Activated T-helper 9 cell treated with anti-CD3 and anti-CD28 coated beads, Interleukin-2, amount 50 U/mL, for 16 hours (primary cell): ENCODE results near the gene CMTM5.
"Not testable (repeated sequence)": the region's sequence is repeated elsewhere in the genome, so short reads cannot be mapped to it uniquely, and the experiment has no call there.

Source experiments
- DNase-seq: peaks from one replicate; pipeline ENCODE4 v3.0.0-alpha.2; 2020; ENCODE audit warnings: low read depth

Gene CMTM5

DNA sequence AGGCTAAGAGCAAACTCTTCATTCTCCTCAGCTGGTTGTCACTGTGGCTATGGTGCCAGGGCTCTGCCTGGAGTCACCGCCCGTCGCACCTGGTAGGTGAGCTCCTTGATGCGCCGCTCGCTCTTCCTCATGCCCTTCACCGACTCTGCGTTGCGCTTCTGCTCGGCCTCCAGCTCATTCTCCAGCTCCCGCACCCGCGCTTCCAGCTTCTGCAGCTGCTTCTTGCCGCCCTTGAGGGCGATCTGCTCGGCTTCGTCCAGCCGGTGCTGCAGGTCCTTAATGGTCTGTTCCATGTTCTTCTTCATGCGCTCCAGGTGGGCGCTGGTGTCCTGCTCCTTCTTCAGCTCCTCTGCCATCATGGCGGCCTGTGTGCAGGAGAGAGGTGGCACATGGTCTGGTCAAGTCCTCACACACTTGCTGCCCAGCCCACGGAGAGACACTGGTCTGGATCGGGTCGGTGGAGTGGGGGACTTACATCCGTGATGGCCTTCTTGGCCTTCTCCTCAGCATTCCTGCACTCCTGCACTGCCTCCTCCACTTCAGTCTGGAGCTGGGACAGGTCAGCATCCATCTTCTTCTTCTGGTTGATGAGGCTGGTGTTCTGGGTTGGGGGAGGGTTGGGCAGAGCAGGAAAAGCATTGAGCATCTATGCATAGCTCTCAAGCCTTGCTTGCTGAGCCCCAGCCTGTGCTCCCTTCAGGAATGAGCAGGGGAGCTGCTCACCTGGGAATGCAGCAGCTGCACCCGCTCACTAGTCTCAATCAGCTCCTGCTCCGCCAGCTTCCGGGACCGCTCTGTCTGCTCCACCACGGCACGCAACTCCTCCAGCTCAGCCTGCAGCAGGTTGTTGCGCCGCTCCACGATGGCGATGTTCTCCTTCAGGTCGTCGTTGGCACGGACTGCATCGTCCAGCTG is 38.3 kb downstream of the CMTM5 start:
- DNase-seq: no peak

DNA sequence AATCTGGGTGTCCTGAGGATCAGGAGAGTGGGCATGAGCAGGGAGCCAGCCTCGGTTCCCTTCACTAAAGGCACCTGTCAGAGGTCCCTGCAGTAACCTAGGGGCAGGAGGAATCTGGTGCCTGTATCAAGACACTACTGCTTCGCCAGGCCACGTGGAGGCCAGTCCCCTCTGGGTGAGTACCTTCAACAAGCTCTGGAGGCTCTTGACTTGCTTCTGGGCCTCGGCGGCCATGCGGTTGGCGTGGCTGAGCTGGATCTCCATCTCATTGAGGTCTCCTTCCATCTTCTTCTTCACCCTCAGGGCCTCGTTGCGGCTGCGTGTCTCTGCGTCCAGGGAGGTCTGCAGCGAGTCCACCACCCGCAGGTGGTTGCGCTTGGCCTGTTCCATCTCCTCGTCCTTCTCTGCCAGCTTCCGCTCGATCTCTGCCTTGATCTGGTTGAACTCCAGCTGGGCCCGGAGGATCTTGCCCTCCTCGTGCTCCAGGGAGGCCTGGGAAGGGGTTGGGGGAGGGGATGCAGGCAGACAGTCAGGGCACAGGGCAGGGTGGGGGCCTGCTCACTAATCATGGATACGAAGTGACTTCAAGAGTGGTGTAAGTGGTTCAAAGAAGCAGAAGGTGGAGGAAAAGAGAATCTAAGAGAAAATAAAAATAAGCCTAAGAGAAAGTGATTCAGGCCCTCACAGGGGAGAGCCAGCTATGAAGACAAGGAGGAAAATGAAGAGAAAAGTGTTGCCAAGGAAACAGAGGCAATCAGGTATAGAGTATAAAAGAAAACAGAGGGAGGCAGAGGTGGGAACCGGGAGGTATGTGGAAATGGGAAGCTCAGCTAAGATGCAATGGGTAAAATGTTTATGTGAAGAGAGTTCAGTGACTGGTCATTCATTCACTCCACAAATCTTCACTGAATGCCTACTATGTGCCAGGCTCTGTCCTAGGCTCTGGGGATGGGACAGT is 39.3 kb downstream of the CMTM5 start:
- DNase-seq: no peak

DNA sequence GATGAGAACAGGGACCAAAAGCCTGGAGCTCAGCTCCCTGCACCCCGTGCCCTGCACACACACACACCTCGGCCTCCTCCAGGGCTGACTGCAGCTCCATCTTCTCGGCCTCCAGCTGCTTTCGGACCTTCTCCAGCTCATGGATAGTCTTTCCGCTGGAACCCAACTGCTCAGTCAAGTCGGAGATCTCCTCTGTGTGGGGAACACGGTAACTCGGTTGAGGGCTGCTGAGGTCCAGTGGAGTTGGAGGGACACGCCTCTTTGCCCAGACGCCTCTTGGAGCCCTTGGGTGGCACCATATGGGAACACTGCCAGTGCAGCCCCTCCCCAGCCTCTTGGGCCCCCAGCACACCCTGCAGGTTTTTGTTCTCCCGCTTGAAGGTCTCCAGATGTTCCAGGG is 40.0 kb downstream of the CMTM5 start:
- no peak for DNase-seq

DNA sequence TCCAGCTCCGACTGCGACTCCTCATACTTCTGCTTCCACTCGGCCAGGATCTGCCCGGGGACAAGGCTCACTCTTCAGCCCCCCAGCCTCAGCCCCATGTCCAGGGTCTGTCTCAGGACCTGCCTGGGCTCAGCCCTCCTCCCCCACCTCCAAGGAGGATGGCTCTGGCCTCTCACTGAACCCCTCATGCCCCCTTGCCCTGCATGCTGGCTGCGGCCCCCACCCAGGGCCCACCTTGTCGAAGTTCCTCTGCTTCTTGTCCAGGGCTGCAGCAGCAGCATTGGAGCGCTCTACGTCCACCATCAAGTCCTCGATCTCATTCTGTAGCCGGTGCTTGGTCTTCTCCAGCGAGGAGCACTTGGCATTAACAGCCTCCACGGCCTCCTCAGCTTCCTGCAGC is 40.4 kb downstream of the CMTM5 start:
- not testable (repeated sequence) for DNase-seq

- no peak for DNase-seq
Observed at GRCh38 chr14:23418021-23418420, 41.2 kb downstream of the CMTM5 start.

DNA sequence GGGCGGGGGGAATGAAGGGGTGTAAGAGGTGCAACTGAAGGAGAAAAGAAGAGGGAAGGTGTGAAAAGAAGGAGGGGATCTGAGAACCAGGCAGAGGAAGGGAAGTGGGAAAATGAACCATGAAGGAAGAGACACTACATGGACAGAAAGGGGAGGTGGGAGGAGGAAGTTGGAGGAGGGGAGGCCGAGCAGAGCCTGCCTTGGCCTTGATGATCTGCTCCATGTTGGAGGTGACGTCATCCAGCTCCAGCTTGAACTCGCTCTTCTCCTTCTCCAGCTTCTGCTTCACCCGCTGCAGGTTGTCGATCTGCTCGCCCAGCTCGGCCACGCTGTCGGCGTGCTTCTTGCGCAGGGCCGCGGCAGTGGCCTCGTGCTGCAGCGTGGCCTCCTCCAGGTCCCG is 42.8 kb downstream of the CMTM5 start:
- not testable (repeated sequence) for DNase-seq

DNA sequence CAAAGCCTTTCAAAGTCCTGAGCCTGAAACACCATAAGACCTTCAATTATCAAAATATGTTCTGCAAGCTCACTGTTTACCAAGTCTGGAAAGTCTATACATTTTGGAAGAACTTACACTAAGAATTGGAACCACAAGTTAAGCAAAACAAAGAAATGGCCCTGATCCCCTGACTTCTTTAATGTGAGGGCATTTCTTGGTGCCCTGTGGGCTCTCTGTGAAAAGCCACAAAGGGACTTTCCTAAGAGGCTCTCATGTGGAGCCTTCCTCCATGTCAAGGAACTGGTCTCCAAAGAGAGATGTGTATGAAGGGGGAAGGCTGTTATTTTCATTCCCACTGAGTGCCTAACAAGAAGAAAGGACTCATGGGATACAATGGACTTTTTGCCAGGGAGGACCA is 44.7 kb downstream of the CMTM5 start:
- DNase-seq: no peak

DNA sequence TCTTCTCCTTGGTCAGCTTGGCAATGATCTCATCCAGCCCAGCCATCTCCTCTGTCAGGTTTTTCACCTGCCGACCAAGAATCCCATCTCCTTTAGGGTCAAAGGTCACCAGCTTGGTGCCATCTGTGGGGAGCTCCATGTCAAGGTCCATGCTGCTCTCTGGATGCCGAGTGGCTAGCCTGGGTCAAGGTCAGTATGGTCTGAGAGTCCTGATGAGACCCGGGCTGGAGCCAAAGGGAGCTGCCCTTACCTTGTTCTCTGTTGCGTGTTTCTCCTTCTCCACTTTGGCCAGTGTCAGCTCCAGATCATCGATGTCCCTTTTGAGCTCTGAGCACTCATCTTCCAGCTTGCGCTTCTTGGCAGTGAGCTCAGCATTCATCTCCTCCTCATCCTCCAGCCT is 46.8 kb downstream of the CMTM5 start:
- DNase-seq: no peak

DNA sequence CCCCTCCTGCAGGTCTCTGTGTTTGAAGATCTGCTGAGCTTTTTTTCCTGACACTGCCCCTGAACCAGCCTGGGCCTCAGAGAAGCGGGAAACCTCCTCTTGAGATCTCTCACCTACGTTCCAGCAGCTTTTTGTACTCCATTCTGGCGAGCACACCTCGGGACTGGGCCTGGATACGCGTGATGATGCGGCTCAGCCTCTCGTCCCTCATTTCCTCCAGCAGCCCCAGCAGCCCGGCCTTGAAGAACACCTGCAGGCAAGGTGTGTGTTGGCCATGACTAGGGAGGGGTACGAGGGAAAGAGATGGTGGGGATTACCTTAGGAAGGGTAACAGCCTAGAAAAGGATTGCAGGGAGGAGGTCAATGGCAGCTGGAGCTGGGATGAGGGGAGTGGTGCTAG is 48.3 kb downstream of the CMTM5 start:
- DNase-seq: no peak

DNA sequence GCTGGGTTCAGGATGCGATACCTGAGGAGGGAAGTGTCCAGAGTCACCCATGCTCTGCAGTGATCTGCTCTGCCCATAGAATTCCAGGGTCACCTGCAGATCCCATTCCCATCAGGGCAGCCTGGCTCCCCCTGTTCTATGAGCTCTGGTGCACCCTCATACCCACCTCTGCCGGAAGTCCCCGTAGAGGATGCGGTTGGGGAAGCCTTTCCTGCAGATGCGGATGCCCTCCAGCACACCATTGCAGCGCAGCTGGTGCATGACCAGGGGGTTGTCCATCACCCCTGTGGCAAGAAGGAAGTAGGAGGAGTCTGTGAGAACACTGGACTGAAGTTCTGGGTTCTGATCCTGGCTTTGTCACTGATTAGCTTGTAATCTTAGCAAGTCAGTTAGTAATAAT is 49.0 kb downstream of the CMTM5 start:
- not testable (repeated sequence) for DNase-seq

GRCh38 chr14:23428686-23429495 is 52.0 kb downstream of the CMTM5 start:
- DNase-seq: no peak
